Neural cell (in vitro differentiated cells): ENCODE measurements around the gene TOR3A. TPM values are rescaled to one million over a fixed set of nuclear protein-coding genes. Genes with fewer than 3 reads are reported as not detected.

Source experiments
- H2AFZ ChIP-seq: fragments of 200-600, 300-800 bp; sonication (generic), shearing (Covaris generic); 2 replicates; pipeline ENCODE4 v1.6.0; 2014; ENCODE audit warnings: low read depth, mild to moderate bottlenecking, antibody characterized with exemption, low read length, moderate library complexity
- H3F3A ChIP-seq: fragments of 200-600 bp; shearing (Covaris generic); 2 replicates; pipeline ENCODE4 v1.6.1; 2016; ENCODE audit warnings: mild to moderate bottlenecking, moderate library complexity, mixed read lengths, antibody characterized with exemption, low read length; ENCODE audit not compliant: insufficient read depth, poor library complexity, severe bottlenecking
- H3K27ac ChIP-seq: fragments of 200-600, 300-800 bp; sonication (generic), shearing (Covaris generic); 2 replicates; pipeline ENCODE4 v1.5.1; 2014; ENCODE audit warnings: mild to moderate bottlenecking, low read length, moderate library complexity
- H3K27me3 ChIP-seq: fragments of 300-800, 200-600 bp; sonication (generic), shearing (Covaris generic); 2 replicates; pipeline ENCODE4 v1.6.0; 2014; ENCODE audit warnings: mild to moderate bottlenecking, low read depth, low read length, moderate library complexity; ENCODE audit not compliant: insufficient read depth
- H3K36me3 ChIP-seq: fragments of 300-800, 200-600 bp; sonication (generic), shearing (Covaris generic); 2 replicates; pipeline ENCODE4 v1.5.1; 2014; ENCODE audit warnings: mild to moderate bottlenecking, antibody characterized with exemption, low read length, moderate library complexity; ENCODE audit not compliant: insufficient read depth
- H3K4me2 ChIP-seq: fragments of 300-800, 200-600 bp; sonication (generic), shearing (Covaris generic); 2 replicates; pipeline ENCODE4 v1.6.0; 2014; ENCODE audit warnings: mild to moderate bottlenecking, low read length
- H3K4me3 ChIP-seq: fragments of 300-800, 200-600 bp; sonication (generic), shearing (Covaris generic); 2 replicates; pipeline ENCODE4 v1.5.1; 2014; ENCODE audit warnings: mild to moderate bottlenecking, low read length, moderate library complexity
- H3K79me2 ChIP-seq: fragments of 200-600 bp; shearing (Covaris generic); replicated peaks from 2 replicates; pipeline ENCODE4 v1.6.0; 2014; ENCODE audit warnings: mild to moderate bottlenecking, low read length, moderate library complexity; ENCODE audit not compliant: insufficient read depth
- H3K9ac ChIP-seq: fragments of 300-800, 200-600 bp; sonication (generic), shearing (Covaris generic); 2 replicates; pipeline ENCODE4 v1.6.1; 2016; ENCODE audit warnings: mild to moderate bottlenecking, low read length, mixed read lengths
- H3K9me2 ChIP-seq: fragments of 200-600 bp; shearing (Covaris generic); 2 replicates; pipeline ENCODE4 v1.6.1; 2016; ENCODE audit warnings: mild to moderate bottlenecking, low read length, mixed read lengths; ENCODE audit not compliant: insufficient read depth
- H3K9me3 ChIP-seq: fragments of 200-600, 300-800 bp; sonication (generic), shearing (Covaris generic); 2 replicates; pipeline ENCODE4 v1.6.1; 2016; ENCODE audit warnings: mild to moderate bottlenecking, mixed run types, low read length, moderate library complexity, mixed read lengths
- H4K20me1 ChIP-seq: fragments of 200-600 bp; shearing (Covaris generic); 2 replicates; pipeline ENCODE4 v1.6.1; 2016; ENCODE audit warnings: mild to moderate bottlenecking, mixed run types; ENCODE audit not compliant: insufficient read depth
- EP300 ChIP-seq: fragments of 450-650 bp; conservative IDR thresholded peaks from 2 replicates; pipeline ENCODE4 v1.6.1; 2014; ENCODE audit warnings: antibody characterized with exemption, mild to moderate bottlenecking, moderate library complexity; ENCODE audit not compliant: poor library complexity, severe bottlenecking
- EZH2 ChIP-seq: fragments of 200-600, 300-800 bp; shearing (Covaris generic), sonication (generic); IDR thresholded peaks from 2 replicates; pipeline ENCODE4 v1.6.1; 2014; ENCODE audit warnings: antibody characterized with exemption, low read length, borderline replicate concordance, mild to moderate bottlenecking; ENCODE audit not compliant: insufficient read depth, poor library complexity, severe bottlenecking
- MXI1 ChIP-seq: fragments of 450-650 bp; conservative IDR thresholded peaks from 2 replicates; pipeline ENCODE4 v1.6.1; 2014; ENCODE audit warnings: antibody characterized with exemption, mild to moderate bottlenecking; ENCODE audit not compliant: poor library complexity, severe bottlenecking
- POLR2AphosphoS5 ChIP-seq: IDR thresholded peaks from 2 replicates; pipeline ENCODE4 v1.6.1; 2012
- RAD21 ChIP-seq: fragments of 450-650 bp; conservative IDR thresholded peaks from 2 replicates; pipeline ENCODE4 v1.6.1; 2014; ENCODE audit warnings: antibody characterized with exemption, mild to moderate bottlenecking, moderate library complexity
- REST ChIP-seq: IDR thresholded peaks from 2 replicates; pipeline ENCODE4 v1.6.1; 2012; ENCODE audit warnings: borderline replicate concordance
- SMC3 ChIP-seq: fragments of 450-650 bp; conservative IDR thresholded peaks from 2 replicates; pipeline ENCODE4 v1.6.1; 2014; ENCODE audit warnings: antibody characterized with exemption, mild to moderate bottlenecking, moderate library complexity; ENCODE audit not compliant: poor library complexity
- TAF1 ChIP-seq: IDR thresholded peaks from 2 replicates; pipeline ENCODE4 v1.6.1; 2012; ENCODE audit warnings: low read depth
- polyA plus RNA-seq: library from polyadenylated mRNA; depleted of rRNA; stranded (reverse); fragments of >200 nt; gene quantifications from 2 replicates; pipeline ENCODE4 v1.2.3, GENCODE V29; 2014
- TF ChIP-seq, protein P1 (sequence below): fragments of 450-650 bp; IDR thresholded peaks from 2 replicates; pipeline ENCODE4 v1.5.1; 2014; ENCODE audit warnings: antibody characterized with exemption, mild to moderate bottlenecking, moderate library complexity; ENCODE audit not compliant: poor library complexity, severe bottlenecking

The TOR3A gene
- polyA plus RNA-seq, 1 donor from 2014 or later, result 13.5 TPM

DNA sequence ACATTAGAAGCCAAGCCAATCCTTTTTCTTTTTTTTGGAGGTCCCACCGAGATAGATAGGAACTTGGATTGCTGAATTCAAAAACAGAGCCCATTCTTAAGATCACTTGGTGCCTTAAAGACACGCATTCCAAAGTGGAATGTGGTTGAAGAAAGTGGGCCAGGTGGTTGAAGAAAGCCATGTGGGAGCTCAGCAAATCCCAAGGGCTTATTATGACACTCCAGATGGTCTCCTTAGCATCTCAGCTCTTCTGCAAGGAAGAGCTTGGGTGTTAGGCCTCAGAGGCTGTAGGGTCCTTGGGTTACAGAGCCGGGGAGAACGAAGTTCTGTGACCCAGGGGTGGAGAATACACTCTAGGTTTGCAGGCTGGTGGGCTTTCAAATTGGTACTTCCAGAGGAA is 13.5 kb downstream of the TOR3A start:
- no peak overlapping the region for H3K9ac ChIP-seq
- TF ChIP-seq REST (no peak), POLR2AphosphoS5 (no peak), RAD21 (no peak), TAF1 (no peak), EP300 (no peak), SMC3 (no peak), MXI1 (no peak), EZH2 (no peak)
- TF ChIP-seq, protein P1, sequence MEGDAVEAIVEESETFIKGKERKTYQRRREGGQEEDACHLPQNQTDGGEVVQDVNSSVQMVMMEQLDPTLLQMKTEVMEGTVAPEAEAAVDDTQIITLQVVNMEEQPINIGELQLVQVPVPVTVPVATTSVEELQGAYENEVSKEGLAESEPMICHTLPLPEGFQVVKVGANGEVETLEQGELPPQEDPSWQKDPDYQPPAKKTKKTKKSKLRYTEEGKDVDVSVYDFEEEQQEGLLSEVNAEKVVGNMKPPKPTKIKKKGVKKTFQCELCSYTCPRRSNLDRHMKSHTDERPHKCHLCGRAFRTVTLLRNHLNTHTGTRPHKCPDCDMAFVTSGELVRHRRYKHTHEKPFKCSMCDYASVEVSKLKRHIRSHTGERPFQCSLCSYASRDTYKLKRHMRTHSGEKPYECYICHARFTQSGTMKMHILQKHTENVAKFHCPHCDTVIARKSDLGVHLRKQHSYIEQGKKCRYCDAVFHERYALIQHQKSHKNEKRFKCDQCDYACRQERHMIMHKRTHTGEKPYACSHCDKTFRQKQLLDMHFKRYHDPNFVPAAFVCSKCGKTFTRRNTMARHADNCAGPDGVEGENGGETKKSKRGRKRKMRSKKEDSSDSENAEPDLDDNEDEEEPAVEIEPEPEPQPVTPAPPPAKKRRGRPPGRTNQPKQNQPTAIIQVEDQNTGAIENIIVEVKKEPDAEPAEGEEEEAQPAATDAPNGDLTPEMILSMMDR, result no peak
- no peaks in the 10 kb centered on the region for H3K9me2 ChIP-seq
- H3F3A ChIP-seq, result no peaks in the 10 kb centered on the region
- H3K36me3 ChIP-seq, result no peaks in the 10 kb centered on the region
- H3K27ac ChIP-seq, result no peak overlapping the region
- H3K9me3 ChIP-seq, result no peaks in the 10 kb centered on the region
- no peak overlapping the region for H3K4me2 ChIP-seq
- no peaks in the 10 kb centered on the region for H3K27me3 ChIP-seq
- H3K4me3 ChIP-seq, result no peak overlapping the region
- no peak overlapping the region for H2AFZ ChIP-seq
- H3K79me2 ChIP-seq, result no peaks in the 10 kb centered on the region
- no peaks in the 10 kb centered on the region for H4K20me1 ChIP-seq

- Histone ChIP-seq H3K4me2 (no peak overlapping the region), H3K79me2 (no peaks in the 10 kb centered on the region), H3F3A (no peaks in the 10 kb centered on the region), H3K9ac (no peak overlapping the region), H3K27me3 (no peaks in the 10 kb centered on the region), H3K27ac (no peak overlapping the region), H3K36me3 (no peaks in the 10 kb centered on the region), H3K9me3 (no peaks in the 10 kb centered on the region), H3K9me2 (no peaks in the 10 kb centered on the region), H2AFZ (no peak overlapping the region), H4K20me1 (no peaks in the 10 kb centered on the region), H3K4me3 (no peak overlapping the region)
- TF ChIP-seq EZH2, result no peak
- no peak for TF ChIP-seq REST
- TF ChIP-seq, protein P1, result no peak
- TF ChIP-seq MXI1, result no peak
- TF ChIP-seq TAF1, result no peak
Observed at GRCh38 chr1:179095924-179096323, 14.1 kb downstream of the TOR3A start.
